ENCODE results near the gene ADAM12.
"Not testable (repeated sequence)": the region's sequence is repeated elsewhere in the genome, so short reads cannot be mapped to it uniquely, and the experiment has no call there.

ADAM12 gene

DNA sequence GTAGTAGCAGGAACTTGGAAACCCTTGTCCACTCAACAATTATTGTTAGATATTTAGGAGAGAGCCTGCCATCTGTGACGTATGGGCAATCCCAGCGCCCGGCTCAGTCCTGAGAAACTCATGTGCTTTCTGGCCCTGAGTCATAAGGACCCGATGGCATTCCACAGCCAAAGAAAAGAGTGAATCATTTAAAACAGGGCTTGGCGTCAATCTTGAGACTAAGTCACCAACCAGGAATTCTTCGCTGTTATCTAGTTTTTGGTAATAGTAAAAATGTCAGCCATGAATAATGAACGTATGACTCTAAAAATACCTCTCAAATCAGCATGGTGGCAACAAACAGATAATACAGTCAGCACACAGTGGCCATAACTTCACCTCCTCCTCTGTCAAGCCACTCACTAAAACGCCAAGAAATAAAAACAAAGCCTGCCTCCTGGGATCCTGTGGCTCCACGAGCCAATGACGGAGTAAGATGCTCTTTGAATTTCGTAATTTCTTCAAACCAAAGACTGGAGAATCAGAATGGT lies 140.8 kb downstream of the ADAM12 start:
- TF ChIP-seq CTCF (IDR thresholded peaks at IDR 0.05) = no peak
- Histone ChIP-seq H3K4me1 (ENCODE audit: control insufficient read depth in 1 of 2, insufficient read depth in 1 of 2, low read depth in 1 of 2, low read length in 1 of 2) (no peaks in the 10 kb centered on the region), H3K36me3 (no peaks in the 10 kb centered on the region), H3K27me3 (no peaks in the 10 kb centered on the region), H3K4me3 (ENCODE audit: low read depth in 1 of 2, low read length in 1 of 2) (no peak overlapping the region), H3K9me3 (no peaks in the 10 kb centered on the region), H3K27ac (no peak overlapping the region)

DNA sequence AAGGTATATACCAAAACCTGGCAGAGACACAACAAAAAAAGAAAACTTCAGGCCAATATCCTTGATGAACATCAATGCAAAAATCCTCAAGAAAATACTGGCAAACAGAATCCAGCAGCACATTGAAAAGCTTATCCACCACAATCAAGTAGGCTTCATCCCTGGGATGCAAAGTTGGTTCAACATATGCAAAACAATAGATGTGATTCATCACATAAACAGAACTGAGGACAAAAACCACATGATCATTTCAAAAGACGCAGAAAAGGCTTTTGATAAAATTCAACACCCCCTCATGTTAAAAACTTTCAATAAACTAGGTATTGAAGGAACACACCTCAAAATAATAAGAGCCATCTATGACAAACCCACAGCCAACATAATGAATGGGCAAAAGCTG lies 141.9 kb downstream of the ADAM12 start:
- H3K36me3 ChIP-seq; H3K4me3 ChIP-seq (ENCODE audit: low read depth in 1 of 2, low read length in 1 of 2); H3K4me1 ChIP-seq (ENCODE audit: control insufficient read depth in 1 of 2, insufficient read depth in 1 of 2, low read depth in 1 of 2, low read length in 1 of 2); H3K27me3 ChIP-seq; H3K27ac ChIP-seq; H3K9me3 ChIP-seq: not testable (repeated sequence)

DNA sequence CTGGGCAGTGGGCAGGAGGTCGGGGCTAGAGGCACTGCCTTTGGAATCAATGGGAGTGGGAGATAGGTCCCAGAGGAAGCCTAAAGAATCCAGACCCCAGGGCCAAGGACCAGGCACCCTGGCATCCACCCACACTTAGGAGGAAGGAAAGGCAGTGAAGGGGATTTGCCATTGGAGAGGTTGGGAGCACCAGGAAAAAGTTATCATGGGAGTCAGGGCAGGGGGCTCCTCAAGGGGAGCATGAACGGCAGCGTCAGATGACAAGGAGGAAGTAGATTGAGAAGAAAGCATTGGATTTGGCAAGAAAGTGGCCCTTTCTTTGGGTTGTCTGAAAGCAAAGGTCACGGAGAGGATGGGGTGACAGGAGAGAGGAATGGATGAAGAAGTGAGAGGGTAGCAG lies 142.8 kb downstream of the ADAM12 start:
- H3K4me3 ChIP-seq (ENCODE audit: low read depth in 1 of 2, low read length in 1 of 2) = no peak overlapping the region
- no peaks in the 10 kb centered on the region for H3K4me1 ChIP-seq (ENCODE audit: control insufficient read depth in 1 of 2, insufficient read depth in 1 of 2, low read depth in 1 of 2, low read length in 1 of 2)
- no peaks in the 10 kb centered on the region for H3K36me3 ChIP-seq
- H3K27ac ChIP-seq = no peak overlapping the region
- H3K27me3 ChIP-seq = peaks cover 4% of the 10 kb centered on the region
- no peak for TF ChIP-seq CTCF (IDR thresholded peaks at IDR 0.05)
- no peaks in the 10 kb centered on the region for H3K9me3 ChIP-seq

DNA sequence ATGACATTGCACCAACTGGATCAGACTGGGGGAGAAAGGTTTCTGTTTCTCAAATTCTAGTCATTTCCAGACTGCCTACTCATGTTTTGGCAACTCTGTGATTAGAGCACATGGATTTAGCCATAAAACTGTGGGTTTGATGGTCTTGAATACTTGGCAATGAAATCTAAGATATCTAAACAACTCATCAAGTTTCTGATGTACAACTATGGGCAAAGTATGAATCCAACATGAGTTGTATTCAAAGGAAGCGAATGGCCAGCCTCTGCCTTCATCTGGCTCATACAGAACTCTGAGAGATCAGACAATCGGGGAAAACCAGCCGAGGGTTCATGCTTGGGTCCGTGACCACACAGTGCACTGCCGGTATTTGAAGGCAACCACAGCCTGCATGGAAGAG lies 144.3 kb downstream of the ADAM12 start:
- TF ChIP-seq CTCF (IDR thresholded peaks at IDR 0.05) = no peak
- Histone ChIP-seq H3K27ac (no peak overlapping the region), H3K27me3 (peaks cover 4% of the 10 kb centered on the region), H3K4me3 (ENCODE audit: low read depth in 1 of 2, low read length in 1 of 2) (no peak overlapping the region), H3K36me3 (no peaks in the 10 kb centered on the region), H3K4me1 (ENCODE audit: control insufficient read depth in 1 of 2, insufficient read depth in 1 of 2, low read depth in 1 of 2, low read length in 1 of 2) (no peaks in the 10 kb centered on the region), H3K9me3 (no peaks in the 10 kb centered on the region)

- Histone ChIP-seq H3K4me3 (ENCODE audit: low read depth in 1 of 2, low read length in 1 of 2) (no peak overlapping the region), H3K4me1 (ENCODE audit: control insufficient read depth in 1 of 2, insufficient read depth in 1 of 2, low read depth in 1 of 2, low read length in 1 of 2) (no peaks in the 10 kb centered on the region), H3K27me3 (peaks cover 4% of the 10 kb centered on the region), H3K27ac (no peak overlapping the region), H3K36me3 (no peaks in the 10 kb centered on the region), H3K9me3 (no peaks in the 10 kb centered on the region)
- TF ChIP-seq CTCF (IDR thresholded peaks at IDR 0.05) = no peak
Observed at GRCh38 chr10:126243306-126243705, 145.0 kb downstream of the ADAM12 start.

GRCh38 chr10:126242397-126243260 lies 145.6 kb downstream of the ADAM12 start:
- H3K4me3 ChIP-seq (ENCODE audit: low read depth in 1 of 2, low read length in 1 of 2) = no peak overlapping the region
- no peaks in the 10 kb centered on the region for H3K9me3 ChIP-seq
- no peaks in the 10 kb centered on the region for H3K36me3 ChIP-seq
- no peak for TF ChIP-seq CTCF (IDR thresholded peaks at IDR 0.05)
- peaks cover 4% of the 10 kb centered on the region for H3K27me3 ChIP-seq
- H3K4me1 ChIP-seq (ENCODE audit: control insufficient read depth in 1 of 2, insufficient read depth in 1 of 2, low read depth in 1 of 2, low read length in 1 of 2) = no peaks in the 10 kb centered on the region
- no peak overlapping the region for H3K27ac ChIP-seq

Data from neutrophil (primary cell).